GM12892 (cell line): ENCODE measurements around the gene MRPS27.
A peak's percentile ranks its signal among the peaks of the same experiment; 100 is the strongest.
"Not testable (repeated sequence)": the region's sequence is repeated elsewhere in the genome, so short reads cannot be mapped to it uniquely, and the experiment has no call there.

Experiments used
- DNase-seq: peaks from one replicate; pipeline ENCODE4 v3.0.0; 2011; ENCODE audit not compliant: insufficient read length
- FAIRE-seq: peaks from 2 replicates; lab custom pipeline; 2011; peaks lifted over from hg19 to GRCh38; lab: Jason Lieb, UNC
- POLR2A ChIP-seq: IDR thresholded peaks from 2 replicates; pipeline ENCODE4 v1.6.1; 2011; ENCODE audit warnings: low read depth, low read length, control low read depth
- POLR2AphosphoS5 ChIP-seq: IDR thresholded peaks from 2 replicates; pipeline ENCODE4 v1.6.1; 2011; ENCODE audit warnings: low read depth, low read length, control low read depth
- TAF1 ChIP-seq: IDR thresholded peaks from 2 replicates; pipeline ENCODE4 v1.6.1; 2011; ENCODE audit warnings: low read depth, mild to moderate bottlenecking, control low read depth, low read length, borderline replicate concordance

Gene MRPS27

GRCh38 chr5:72353046-72353445 is 33.0 kb upstream of the MRPS27 start:
- DNase-seq, result no peak
- FAIRE-seq, result no peak
- no peak for TF ChIP-seq POLR2A
- TF ChIP-seq POLR2AphosphoS5, result no peak

DNA sequence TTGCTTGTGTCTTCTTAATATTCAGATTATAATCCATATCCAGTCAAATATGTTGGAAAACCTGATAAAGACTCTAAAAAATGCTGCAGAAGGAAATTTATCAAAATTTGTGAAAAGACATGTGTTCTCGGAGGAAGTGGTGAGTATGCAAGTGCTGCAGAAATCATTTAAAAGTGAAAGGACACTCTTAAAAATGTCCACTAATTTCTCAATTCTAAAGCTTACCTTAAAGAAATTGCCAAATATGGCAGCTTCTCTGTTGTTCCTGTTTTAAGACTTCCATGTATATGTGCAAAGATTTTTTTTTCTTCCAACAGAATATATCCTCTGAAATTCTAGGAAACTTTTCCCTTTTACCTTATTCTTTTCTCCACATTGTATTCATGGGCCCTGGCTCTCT is 32.6 kb upstream of the MRPS27 start:
- TF ChIP-seq TAF1 (no peak), POLR2A (no peak), POLR2AphosphoS5 (no peak)
- DNase-seq (no peak), FAIRE-seq (no peak)

- DNase-seq (no peak), FAIRE-seq (no peak)
- TF ChIP-seq POLR2A, result no peak
Measured at GRCh38 chr5:72351376-72351775, 31.3 kb upstream of the MRPS27 start.

DNA sequence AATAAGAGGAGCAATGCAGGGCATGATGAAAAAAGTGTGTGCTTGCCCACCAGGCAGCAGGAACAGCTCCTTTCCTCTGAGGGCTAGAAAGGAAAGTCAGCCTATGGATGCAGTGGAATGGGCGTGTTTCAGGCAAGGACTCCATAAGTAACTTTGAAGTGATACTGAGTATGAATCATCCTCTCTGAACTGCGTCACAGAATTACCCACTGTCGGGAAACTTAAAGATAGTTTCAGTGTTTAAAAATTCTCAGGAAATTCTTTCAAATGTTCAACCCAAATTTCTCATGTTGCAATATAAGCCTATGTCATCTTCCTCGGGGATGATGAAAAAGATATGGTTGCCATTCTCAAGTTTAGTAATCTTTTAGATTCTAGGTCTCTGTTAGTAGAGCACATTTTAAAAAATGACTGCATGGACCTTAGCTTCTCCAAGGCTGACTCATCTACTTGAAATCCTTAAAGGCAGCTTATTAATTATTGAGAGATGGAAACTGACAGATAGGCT is 27.8 kb upstream of the MRPS27 start:
- TF ChIP-seq POLR2A (no peak), TAF1 (no peak), POLR2AphosphoS5 (no peak)
- no peak for FAIRE-seq
- DNase-seq, result no peak

- DNase-seq (no peak), FAIRE-seq (no peak)
- no peak for TF ChIP-seq POLR2A
- no peak for TF ChIP-seq POLR2AphosphoS5
- TF ChIP-seq TAF1, result no peak
Measured at GRCh38 chr5:72346398-72346797, 26.4 kb upstream of the MRPS27 start.

GRCh38 chr5:72338689-72339209 is 18.7 kb upstream of the MRPS27 start:
- DNase-seq (no peak), FAIRE-seq (no peak)
- TF ChIP-seq POLR2AphosphoS5 (no peak), POLR2A (no peak), TAF1 (no peak)

DNA sequence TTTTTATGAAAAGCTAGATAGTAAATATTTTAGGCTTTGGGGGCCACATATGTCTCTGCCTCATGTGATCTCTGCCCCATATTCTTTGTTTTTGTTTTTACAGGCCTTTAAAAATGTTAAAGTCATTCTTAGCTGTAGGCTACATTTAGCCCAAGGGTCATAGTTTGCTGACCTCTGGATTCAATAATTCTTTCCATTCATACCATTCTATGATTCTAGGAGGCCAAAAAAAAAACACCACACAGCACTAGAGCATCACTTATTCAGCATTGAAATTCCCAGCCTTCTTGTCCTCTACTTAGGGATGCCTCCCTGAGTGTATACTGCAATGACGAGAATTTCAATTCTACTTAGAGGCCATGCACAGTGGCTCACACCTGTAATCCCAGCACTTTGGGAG is 17.1 kb upstream of the MRPS27 start:
- FAIRE-seq (no peak), DNase-seq (no peak)
- TF ChIP-seq TAF1 (no peak), POLR2A (no peak), POLR2AphosphoS5 (no peak)

GRCh38 chr5:72330712-72331111 is 10.7 kb upstream of the MRPS27 start:
- no peak for TF ChIP-seq TAF1
- no peak for TF ChIP-seq POLR2A
- no peak for TF ChIP-seq POLR2AphosphoS5
- no peak for FAIRE-seq
- DNase-seq, result no peak

DNA sequence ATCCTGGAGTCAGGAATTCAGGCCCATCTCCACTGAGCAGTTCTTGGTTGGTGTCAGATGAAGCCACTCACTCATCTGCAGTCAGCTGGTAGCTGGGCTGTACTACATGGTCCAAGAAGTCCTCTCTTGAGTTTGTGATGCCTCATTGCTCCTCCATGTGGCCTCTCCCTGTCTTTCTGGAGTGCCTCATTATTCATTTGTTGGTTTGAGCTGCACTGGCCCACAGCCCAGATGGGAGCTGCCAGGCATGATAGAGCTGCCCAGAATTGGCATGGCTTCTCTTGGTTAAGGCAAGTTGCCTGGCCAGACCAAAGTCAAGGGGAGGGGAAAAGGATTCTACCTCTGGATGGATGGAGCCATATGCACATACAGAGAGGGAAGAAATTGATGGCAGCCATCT is 8.1 kb upstream of the MRPS27 start:
- TF ChIP-seq TAF1, result no peak
- TF ChIP-seq POLR2A, result no peak
- no peak for TF ChIP-seq POLR2AphosphoS5
- DNase-seq, result no peak
- peak; percentile 36 for FAIRE-seq

- TF ChIP-seq POLR2A (no peak), TAF1 (no peak), POLR2AphosphoS5 (no peak)
- DNase-seq, result no peak
- no peak for FAIRE-seq
Measured at GRCh38 chr5:72326306-72326649, 6.2 kb upstream of the MRPS27 start.

DNA sequence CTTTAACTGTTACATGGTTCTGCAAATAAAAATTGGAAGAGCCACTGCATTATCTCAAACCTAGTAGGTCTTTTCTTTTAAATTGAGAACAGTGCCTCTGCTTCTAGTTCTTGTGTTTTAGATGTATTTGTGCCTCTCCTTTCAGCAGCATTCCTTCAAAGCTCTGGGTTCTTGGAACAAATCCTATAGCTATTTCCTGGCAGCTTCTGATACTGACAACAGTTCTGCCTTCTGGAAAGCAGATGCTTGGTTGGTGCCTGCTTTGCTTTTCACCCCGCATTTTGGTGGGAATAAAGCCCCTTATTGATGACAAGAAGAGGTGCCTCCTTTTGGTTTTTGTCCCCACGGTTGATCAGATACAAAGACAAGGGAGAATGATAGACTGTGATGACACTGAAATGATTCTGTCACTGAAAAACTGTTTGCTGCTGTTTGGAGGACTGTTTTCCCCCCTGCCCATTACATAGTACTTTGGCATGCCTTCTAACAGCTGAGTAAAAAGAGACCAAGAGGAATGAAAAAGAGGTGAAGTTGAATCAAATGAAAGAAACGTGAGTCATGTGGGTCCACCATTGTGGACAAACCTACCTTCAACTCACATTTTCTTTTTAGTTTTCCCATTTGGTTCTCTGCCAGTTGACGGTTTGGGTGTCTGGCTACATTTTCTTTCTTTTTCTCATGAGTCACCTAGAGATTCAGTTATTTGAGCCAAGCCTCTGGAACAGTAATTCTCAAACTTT is 5.7 kb upstream of the MRPS27 start:
- FAIRE-seq, result no peak
- TF ChIP-seq POLR2AphosphoS5 (no peak), TAF1 (no peak), POLR2A (no peak)
- no peak for DNase-seq

DNA sequence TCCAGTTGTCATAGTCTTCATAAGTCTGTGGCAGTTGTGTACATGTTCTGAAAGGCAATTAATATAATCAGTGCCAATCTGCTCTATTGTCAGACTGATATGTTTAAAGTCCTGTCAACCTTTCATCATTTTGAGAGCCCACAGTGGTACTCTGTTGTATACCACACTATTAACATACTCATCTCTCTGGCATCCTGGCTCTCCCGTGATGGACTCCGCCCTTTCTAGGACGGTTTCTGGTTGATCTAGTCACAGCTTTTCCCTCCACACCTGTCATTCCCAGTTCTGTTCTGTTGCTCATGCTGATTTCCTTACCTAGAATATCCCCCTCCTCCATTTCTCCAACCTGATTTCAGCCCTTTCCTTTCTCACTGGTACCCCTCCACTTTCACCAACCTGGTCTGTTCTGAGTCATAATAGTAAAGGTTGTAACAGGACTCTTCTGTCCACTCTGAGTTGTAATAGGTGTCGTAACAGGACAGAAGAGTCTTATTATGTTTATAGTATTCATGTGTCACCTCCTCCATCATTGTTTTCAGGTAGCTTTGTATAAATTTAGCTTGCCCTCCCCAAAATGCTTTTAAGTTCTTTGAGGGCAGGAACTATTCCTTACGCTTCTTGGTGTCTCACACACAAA is 4.3 kb upstream of the MRPS27 start:
- TF ChIP-seq POLR2AphosphoS5, result no peak
- TF ChIP-seq POLR2A, result no peak
- no peak for TF ChIP-seq TAF1
- FAIRE-seq (no peak), DNase-seq (no peak)

DNA sequence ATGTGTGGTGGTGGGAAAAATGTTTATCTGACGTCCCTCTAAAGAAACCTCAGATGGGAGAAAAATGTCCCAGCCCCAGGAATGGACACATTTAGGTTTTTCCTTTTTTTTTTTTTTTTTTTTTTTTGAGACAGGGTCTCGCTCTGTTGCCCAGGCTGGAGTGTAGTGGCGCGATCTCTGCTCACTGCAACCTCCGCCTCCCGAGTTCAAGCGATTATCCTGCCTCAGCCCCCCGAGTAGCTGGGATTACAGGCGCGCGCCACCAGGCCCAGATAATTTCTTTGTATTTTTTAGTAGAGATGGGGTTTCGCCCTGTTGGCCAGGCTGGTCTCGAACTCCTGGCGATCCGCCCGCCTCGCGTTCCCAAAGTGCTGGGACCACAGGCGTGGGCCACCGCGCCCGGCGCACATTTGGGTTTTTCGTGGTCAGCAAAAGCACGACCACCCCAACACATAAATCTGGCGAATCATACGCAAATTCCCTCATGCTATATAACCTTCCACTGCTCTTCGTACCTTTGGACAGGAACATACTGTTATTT is 535 bp downstream of the MRPS27 start:
- DNase-seq, FAIRE-seq: not testable (repeated sequence)
